ENCODE measurements around the gene PHLDB1. TPM values are rescaled to one million over a fixed set of nuclear protein-coding genes. Genes with fewer than 3 reads are reported as not detected.

PHLDB1 gene
- total RNA-seq, 1 donor from 2014 or later, result 164 TPM

GRCh38 chr11:118648291-118648690 lies 40.9 kb downstream of the PHLDB1 start:
- no peaks in the 10 kb centered on the region for H3K27me3 Mint-ChIP-seq (ENCODE audit: low read depth)
- no peak overlapping the region for H3K27ac Mint-ChIP-seq (ENCODE audit: unreplicated experiment)
- H3K9me3 Mint-ChIP-seq (ENCODE audit: low read depth), result no peaks in the 10 kb centered on the region
- H3K4me3 Mint-ChIP-seq (ENCODE audit: unreplicated experiment), result no peak overlapping the region
- no peak for TF ChIP-seq CTCF (IDR thresholded peaks at IDR 0.05)
- H3K36me3 Mint-ChIP-seq (ENCODE audit: low read depth), result peaks cover 61% of the 10 kb centered on the region
- DNase-seq (ENCODE audit: low spot score), result no peak
- no peaks in the 10 kb centered on the region for H3K4me1 Mint-ChIP-seq (ENCODE audit: low read depth)

- H3K27ac Mint-ChIP-seq (ENCODE audit: unreplicated experiment), result no peak overlapping the region
Observed at GRCh38 chr11:118649941-118650340, 42.5 kb downstream of the PHLDB1 start.

GRCh38 chr11:118650366-118650765 lies 43.0 kb downstream of the PHLDB1 start:
- Mint-ChIP-seq H3K4me1 (ENCODE audit: low read depth) (no peaks in the 10 kb centered on the region), H3K27ac (ENCODE audit: unreplicated experiment) (no peak overlapping the region), H3K27me3 (ENCODE audit: low read depth) (no peaks in the 10 kb centered on the region), H3K36me3 (ENCODE audit: low read depth) (peaks cover 65% of the 10 kb centered on the region), H3K9me3 (ENCODE audit: low read depth) (no peaks in the 10 kb centered on the region), H3K4me3 (ENCODE audit: unreplicated experiment) (no peak overlapping the region)
- no peak for DNase-seq (ENCODE audit: low spot score)
- TF ChIP-seq CTCF (IDR thresholded peaks at IDR 0.05), result no peak

More at GRCh38 chr11:118649941-118650340, 42.5 kb downstream of the PHLDB1 start:
- Mint-ChIP-seq H3K36me3 (ENCODE audit: low read depth) (peaks cover 62% of the 10 kb centered on the region), H3K4me1 (ENCODE audit: low read depth) (no peaks in the 10 kb centered on the region), H3K4me3 (ENCODE audit: unreplicated experiment) (no peak overlapping the region), H3K27me3 (ENCODE audit: low read depth) (no peaks in the 10 kb centered on the region), H3K9me3 (ENCODE audit: low read depth) (no peaks in the 10 kb centered on the region)
- no peak for TF ChIP-seq CTCF (IDR thresholded peaks at IDR 0.05)
- no peak for DNase-seq (ENCODE audit: low spot score)

GRCh38 chr11:118651820-118652219 lies 44.4 kb downstream of the PHLDB1 start:
- no peaks in the 10 kb centered on the region for H3K9me3 Mint-ChIP-seq (ENCODE audit: low read depth)
- no peak overlapping the region for H3K4me3 Mint-ChIP-seq (ENCODE audit: unreplicated experiment)
- peaks cover 65% of the 10 kb centered on the region for H3K36me3 Mint-ChIP-seq (ENCODE audit: low read depth)
- peaks cover under 1% of the 10 kb centered on the region for H3K4me1 Mint-ChIP-seq (ENCODE audit: low read depth)
- H3K27me3 Mint-ChIP-seq (ENCODE audit: low read depth), result no peaks in the 10 kb centered on the region
- TF ChIP-seq CTCF (IDR thresholded peaks at IDR 0.05), result no peak
- no peak for DNase-seq (ENCODE audit: low spot score)
- peak overlapping the region; percentile 27 for H3K27ac Mint-ChIP-seq (ENCODE audit: unreplicated experiment)

GRCh38 chr11:118652681-118653181 lies 45.3 kb downstream of the PHLDB1 start:
- H3K27ac Mint-ChIP-seq (ENCODE audit: unreplicated experiment), result peak overlapping the region; percentile 32
- H3K4me1 Mint-ChIP-seq (ENCODE audit: low read depth), result peaks cover 10% of the 10 kb centered on the region
- H3K27me3 Mint-ChIP-seq (ENCODE audit: low read depth), result no peaks in the 10 kb centered on the region
- H3K4me3 Mint-ChIP-seq (ENCODE audit: unreplicated experiment), result no peak overlapping the region
- peaks cover 64% of the 10 kb centered on the region for H3K36me3 Mint-ChIP-seq (ENCODE audit: low read depth)
- no peaks in the 10 kb centered on the region for H3K9me3 Mint-ChIP-seq (ENCODE audit: low read depth)
- no peak for DNase-seq (ENCODE audit: low spot score)
- no peak for TF ChIP-seq CTCF (IDR thresholded peaks at IDR 0.05)
